ENCODE measurements around the gene TIGD1. TPM values are rescaled to one million over a fixed set of nuclear protein-coding genes. Genes with fewer than 3 reads are reported as not detected.
A peak's percentile ranks its signal among the peaks of the same experiment; 100 is the strongest.

TIGD1 gene
- total RNA-seq, 1 donor from 2014 or later, result 12.0 TPM

- H3K36me3 Mint-ChIP-seq (ENCODE audit: insufficient read depth), result no peaks in the 10 kb centered on the region
- H3K27ac Mint-ChIP-seq, result no peak overlapping the region
- TF ChIP-seq CTCF (IDR thresholded peaks at IDR 0.05; ENCODE audit: unreplicated experiment), result no peak
- H3K9me3 Mint-ChIP-seq (ENCODE audit: low read depth), result no peaks in the 10 kb centered on the region
- peaks cover 63% of the 10 kb centered on the region for H3K27me3 Mint-ChIP-seq
- H3K4me3 Mint-ChIP-seq (ENCODE audit: low read depth), result peak overlapping the region; percentile 74
- DNase-seq (ENCODE audit: low spot score, unreplicated experiment), result no peak
- peaks cover 4% of the 10 kb centered on the region for H3K4me1 Mint-ChIP-seq (ENCODE audit: low read depth)
Measured at GRCh38 chr2:232502511-232502910, 47.8 kb downstream of the TIGD1 start.

GRCh38 chr2:232501794-232502390 is 48.5 kb downstream of the TIGD1 start:
- H3K4me3 Mint-ChIP-seq (ENCODE audit: low read depth), result no peak overlapping the region
- H3K36me3 Mint-ChIP-seq (ENCODE audit: insufficient read depth), result no peaks in the 10 kb centered on the region
- no peak for TF ChIP-seq CTCF (IDR thresholded peaks at IDR 0.05; ENCODE audit: unreplicated experiment)
- H3K9me3 Mint-ChIP-seq (ENCODE audit: low read depth), result no peaks in the 10 kb centered on the region
- H3K27ac Mint-ChIP-seq, result no peak overlapping the region
- H3K4me1 Mint-ChIP-seq (ENCODE audit: low read depth), result peaks cover 4% of the 10 kb centered on the region
- DNase-seq (ENCODE audit: low spot score, unreplicated experiment), result no peak
- H3K27me3 Mint-ChIP-seq, result peaks cover 58% of the 10 kb centered on the region

- Mint-ChIP-seq H3K36me3 (ENCODE audit: insufficient read depth) (no peaks in the 10 kb centered on the region), H3K4me3 (ENCODE audit: low read depth) (no peak overlapping the region), H3K9me3 (ENCODE audit: low read depth) (no peaks in the 10 kb centered on the region), H3K27me3 (peaks cover 55% of the 10 kb centered on the region), H3K27ac (no peak overlapping the region), H3K4me1 (ENCODE audit: low read depth) (peaks cover 4% of the 10 kb centered on the region)
- TF ChIP-seq CTCF (IDR thresholded peaks at IDR 0.05; ENCODE audit: unreplicated experiment), result no peak
- no peak for DNase-seq (ENCODE audit: low spot score, unreplicated experiment)
Measured at GRCh38 chr2:232501331-232501771, 49.0 kb downstream of the TIGD1 start.

- H3K27me3 Mint-ChIP-seq, result peaks cover 33% of the 10 kb centered on the region
- peaks cover 4% of the 10 kb centered on the region for H3K4me1 Mint-ChIP-seq (ENCODE audit: low read depth)
- no peak overlapping the region for H3K4me3 Mint-ChIP-seq (ENCODE audit: low read depth)
- no peaks in the 10 kb centered on the region for H3K9me3 Mint-ChIP-seq (ENCODE audit: low read depth)
- TF ChIP-seq CTCF (IDR thresholded peaks at IDR 0.05; ENCODE audit: unreplicated experiment), result no peak
- H3K36me3 Mint-ChIP-seq (ENCODE audit: insufficient read depth), result no peaks in the 10 kb centered on the region
- no peak overlapping the region for H3K27ac Mint-ChIP-seq
- DNase-seq (ENCODE audit: low spot score, unreplicated experiment), result no peak
Measured at GRCh38 chr2:232498452-232498851, 51.9 kb downstream of the TIGD1 start.

Other genes starting within 250 kb of the TIGD1 start
- gene ALPP, start 171.8 kb downstream of the TIGD1 start, total RNA-seq, result not detected in 2 replicates
- not detected in 2 replicates for gene ALPG, start 143.7 kb downstream of the TIGD1 start, total RNA-seq
- gene ALPI, start 94.4 kb downstream of the TIGD1 start, total RNA-seq, result not detected in 2 replicates
- 2.0 and 2.9 TPM in 2 replicates for gene ECEL1, start 62.7 kb downstream of the TIGD1 start, total RNA-seq
- gene PRSS56, start 30.2 kb downstream of the TIGD1 start, total RNA-seq, result not detected in 2 replicates
- gene CHRND, start 24.4 kb downstream of the TIGD1 start, total RNA-seq, result 0.12 TPM in 1 of 2 replicates, not detected in the other
- 0.42 TPM in 1 of 2 replicates, not detected in the other for gene CHRNG, start 10.9 kb downstream of the TIGD1 start, total RNA-seq
- 78.5 and 81.9 TPM in 2 replicates for gene EIF4E2, start 132 bp upstream of the TIGD1 start, total RNA-seq
- 2.7 and 4.3 TPM in 2 replicates for gene EFHD1, start 83.0 kb upstream of the TIGD1 start, total RNA-seq
- 72.3 and 74.1 TPM in 2 replicates for gene GIGYF2, start 146.8 kb upstream of the TIGD1 start, total RNA-seq
- gene KCNJ13, start 226.0 kb upstream of the TIGD1 start, total RNA-seq, result 0.89 and 1.0 TPM in 2 replicates

Data from progenitor cell of endocrine pancreas (in vitro differentiated cells).